Measurements from ENCODE around the gene PSMC4.

DNA sequence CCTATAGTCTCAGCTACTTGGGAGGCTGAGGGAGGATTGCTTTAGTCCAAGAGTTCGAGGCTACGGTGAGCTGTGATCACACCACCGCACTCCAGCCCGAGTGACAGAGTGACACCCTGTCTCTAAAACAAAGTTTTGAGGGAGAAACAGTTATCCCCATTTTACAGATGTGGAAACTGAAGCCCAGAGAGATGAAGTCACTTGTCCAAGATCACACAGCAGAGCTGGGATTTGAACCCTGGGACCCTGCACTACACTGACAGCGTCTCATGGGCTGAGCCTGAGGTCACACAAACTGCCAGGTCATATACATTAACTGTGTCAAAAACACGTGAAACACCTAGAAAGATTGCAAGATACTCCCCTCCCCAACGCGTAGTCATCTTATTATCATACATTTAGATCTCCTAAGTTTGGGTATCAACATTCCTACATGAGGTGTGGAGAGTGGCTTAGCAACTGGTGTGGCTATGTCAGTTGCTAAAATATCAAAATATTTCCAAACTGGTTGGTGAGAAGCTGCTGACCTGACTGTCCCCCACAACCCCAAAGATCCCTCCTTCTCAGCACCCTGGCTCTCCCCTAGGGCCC is 44.7 kb upstream of the PSMC4 start:
- TF ChIP-seq, protein P1, sequence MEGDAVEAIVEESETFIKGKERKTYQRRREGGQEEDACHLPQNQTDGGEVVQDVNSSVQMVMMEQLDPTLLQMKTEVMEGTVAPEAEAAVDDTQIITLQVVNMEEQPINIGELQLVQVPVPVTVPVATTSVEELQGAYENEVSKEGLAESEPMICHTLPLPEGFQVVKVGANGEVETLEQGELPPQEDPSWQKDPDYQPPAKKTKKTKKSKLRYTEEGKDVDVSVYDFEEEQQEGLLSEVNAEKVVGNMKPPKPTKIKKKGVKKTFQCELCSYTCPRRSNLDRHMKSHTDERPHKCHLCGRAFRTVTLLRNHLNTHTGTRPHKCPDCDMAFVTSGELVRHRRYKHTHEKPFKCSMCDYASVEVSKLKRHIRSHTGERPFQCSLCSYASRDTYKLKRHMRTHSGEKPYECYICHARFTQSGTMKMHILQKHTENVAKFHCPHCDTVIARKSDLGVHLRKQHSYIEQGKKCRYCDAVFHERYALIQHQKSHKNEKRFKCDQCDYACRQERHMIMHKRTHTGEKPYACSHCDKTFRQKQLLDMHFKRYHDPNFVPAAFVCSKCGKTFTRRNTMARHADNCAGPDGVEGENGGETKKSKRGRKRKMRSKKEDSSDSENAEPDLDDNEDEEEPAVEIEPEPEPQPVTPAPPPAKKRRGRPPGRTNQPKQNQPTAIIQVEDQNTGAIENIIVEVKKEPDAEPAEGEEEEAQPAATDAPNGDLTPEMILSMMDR (IDR thresholded peaks at IDR 0.05): no peak
- no peak for TF ChIP-seq POLR2A (IDR thresholded peaks at IDR 0.05)
- TF ChIP-seq EP300 (IDR thresholded peaks at IDR 0.05): no peak
